GM21360 (cell line): ENCODE results near the gene GIGYF1.
"Not testable (repeated sequence)": the region's sequence is repeated elsewhere in the genome, so short reads cannot be mapped to it uniquely, and the experiment has no call there.

Experiments
- ATAC-seq: cut with Tn5 transposase; IDR thresholded peaks from one replicate; pipeline ENCODE4 v1.9.1; 2021; ENCODE audit warnings: mild to moderate bottlenecking, moderate library complexity; ENCODE audit not compliant: unreplicated experiment

The GIGYF1 gene

GRCh38 chr7:100708395-100708794 lies 14.3 kb upstream of the GIGYF1 start:
- ATAC-seq: no peak

- no peak for ATAC-seq
Observed at GRCh38 chr7:100706672-100707311, 12.7 kb upstream of the GIGYF1 start.

GRCh38 chr7:100705753-100706671 lies 12.0 kb upstream of the GIGYF1 start, which contains the start of gene POP7:
Gene POP7, plus strand, starts transcription at chr7:100706121. Its CDS starts 710 bp downstream, at chr7:100706831.
- ATAC-seq: peak; percentile 73

- ATAC-seq: peak; percentile 44
Observed at GRCh38 chr7:100705320-100705752, 11.3 kb upstream of the GIGYF1 start.

GRCh38 chr7:100701089-100701488 lies 7.0 kb upstream of the GIGYF1 start:
- ATAC-seq: not testable (repeated sequence)

- ATAC-seq: no peak
Observed at GRCh38 chr7:100699018-100699417, 5.0 kb upstream of the GIGYF1 start.

GRCh38 chr7:100696123-100696521 lies 2.1 kb upstream of the GIGYF1 start:
- ATAC-seq: no peak

GRCh38 chr7:100693312-100694097 lies 545 bp downstream of the GIGYF1 start:
- ATAC-seq: peak; percentile 25

GRCh38 chr7:100692578-100692961 lies 1.5 kb downstream of the GIGYF1 start:
- no peak for ATAC-seq

- ATAC-seq: no peak
Observed at GRCh38 chr7:100691676-100692577, 2.1 kb downstream of the GIGYF1 start.

- no peak for ATAC-seq
Observed at GRCh38 chr7:100689230-100690135, 4.6 kb downstream of the GIGYF1 start.

- ATAC-seq: no peak
Observed at GRCh38 chr7:100688326-100688860, 5.7 kb downstream of the GIGYF1 start.

GRCh38 chr7:100687751-100688300 lies 6.2 kb downstream of the GIGYF1 start:
- no peak for ATAC-seq

GRCh38 chr7:100687261-100687660 lies 6.8 kb downstream of the GIGYF1 start:
- ATAC-seq: no peak

- no peak for ATAC-seq
Observed at GRCh38 chr7:100686822-100687211, 7.2 kb downstream of the GIGYF1 start.

- no peak for ATAC-seq
Observed at GRCh38 chr7:100686201-100686821, 7.7 kb downstream of the GIGYF1 start.

- no peak for ATAC-seq
Observed at GRCh38 chr7:100685631-100686145, 8.4 kb downstream of the GIGYF1 start.

- no peak for ATAC-seq
Observed at GRCh38 chr7:100685049-100685605, 8.9 kb downstream of the GIGYF1 start.
